Activated CD8-positive, alpha-beta T cell treated with anti-CD3 and anti-CD28 coated beads for 36 hours (primary cell): ENCODE measurements around the gene FNDC1. TPM values are rescaled to one million over a fixed set of nuclear protein-coding genes. Genes with fewer than 3 reads are reported as not detected.

ENCODE experiments used
- ATAC-seq: fragments of 200-7000 bp; cut with Tn5 transposase; one replicate; pipeline ENCODE4 v1.10.0; 2021; ENCODE audit warnings: mild to moderate bottlenecking, moderate library complexity
- CTCF ChIA-PET: fragments of 350-600 bp; sonication (Branson Sonifier 250); formaldehyde crosslinking; loops from one replicate; lab custom pipeline; 2021; ENCODE audit warnings: antibody characterized with exemption; lab: Charles Lee
- POLR2A ChIA-PET: fragments of 350-600 bp; sonication (Branson Sonifier 250); formaldehyde crosslinking; loops from one replicate; lab custom pipeline; 2021; ENCODE audit warnings: antibody characterized with exemption; lab: Charles Lee
- DNase-seq: peaks from one replicate; pipeline ENCODE4 v3.0.0-alpha.2; 2020
- H3K27ac Mint-ChIP-seq: one replicate; pipeline ENCODE4 v1.8.0; 2021; ENCODE audit warnings: mild to moderate bottlenecking, mixed read lengths
- H3K27me3 Mint-ChIP-seq: one replicate; pipeline ENCODE4 v1.8.0; 2021; ENCODE audit warnings: mixed read lengths
- H3K36me3 Mint-ChIP-seq: one replicate; pipeline ENCODE4 v1.8.0; 2021; ENCODE audit warnings: low read depth, mixed read lengths
- H3K4me1 Mint-ChIP-seq: one replicate; pipeline ENCODE4 v1.8.0; 2021; ENCODE audit warnings: low read depth, mixed read lengths
- H3K4me3 Mint-ChIP-seq: one replicate; pipeline ENCODE4 v1.8.0; 2021; ENCODE audit warnings: mild to moderate bottlenecking, moderate library complexity, mixed read lengths
- H3K9me3 Mint-ChIP-seq: one replicate; pipeline ENCODE4 v1.8.0; 2021; ENCODE audit warnings: mixed read lengths
- intact Hi-C: fragments of 100-400 bp; cut with micrococcal nuclease; formaldehyde crosslinking; loops from one replicate; pipeline ENCODE4 v1.10.0; 2022
- total RNA-seq, 2 experiments: library from RNA; stranded (reverse); gene quantifications; one replicate each; pipeline ENCODE4 v1.2.3, GENCODE V29; 2021
- TF ChIP-seq, protein P1 (sequence below): fragments of 200-600 bp; IDR thresholded peaks from one replicate; pipeline ENCODE4 v1.8.0; 2022; ENCODE audit warnings: antibody characterized with exemption, mild to moderate bottlenecking

Gene FNDC1
- total RNA-seq, 2 experiments from 2014 or later, result not detected

DNA sequence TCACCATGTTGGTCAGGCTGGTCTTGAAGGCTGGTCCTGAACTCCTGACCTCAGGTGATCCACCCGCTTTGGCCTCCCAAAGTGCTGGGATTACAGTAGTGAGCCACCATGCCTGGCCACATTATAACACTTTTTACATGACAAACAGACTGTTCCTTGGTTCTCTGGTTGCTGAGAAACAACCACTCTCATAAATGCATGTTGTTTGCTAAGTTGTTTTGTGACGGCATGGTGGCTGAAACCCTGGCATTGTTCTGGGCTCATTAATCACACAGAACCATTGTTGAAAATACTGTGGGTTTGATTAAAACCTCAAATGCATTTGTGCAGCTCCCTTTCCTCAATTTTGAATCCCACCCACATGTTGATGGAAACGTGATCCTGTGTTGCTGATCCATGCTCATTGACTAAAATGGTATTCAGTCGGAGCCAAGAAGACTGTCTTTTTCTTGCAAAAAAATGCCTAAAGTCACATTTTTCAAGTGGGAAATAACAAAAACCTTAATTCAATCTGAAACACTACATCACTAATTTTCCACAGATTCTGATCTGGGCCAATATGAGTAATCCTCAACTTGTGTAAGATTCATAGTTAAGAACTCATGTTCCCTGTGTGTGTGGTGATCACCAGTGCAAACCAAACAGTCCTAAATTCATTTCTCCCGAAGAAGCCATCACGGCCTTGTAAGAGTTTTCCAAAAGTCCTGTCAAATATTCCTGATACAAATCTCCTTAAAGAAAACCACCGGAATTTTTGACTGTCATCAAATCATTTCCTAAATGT, 132.8 kb downstream of the FNDC1 start:
- H3K4me1 Mint-ChIP-seq, result no peaks in the 10 kb centered on the region
- peaks cover 12% of the 10 kb centered on the region for H3K27me3 Mint-ChIP-seq
- DNase-seq (no peak), ATAC-seq (no peak)
- no peaks in the 10 kb centered on the region for H3K9me3 Mint-ChIP-seq
- intact Hi-C loops, result no loop called here
- no peaks in the 10 kb centered on the region for H3K36me3 Mint-ChIP-seq
- CTCF ChIA-PET, result no interaction called here
- H3K4me3 Mint-ChIP-seq, result no peak overlapping the region
- POLR2A ChIA-PET, result no interaction called here
- TF ChIP-seq, protein P1, sequence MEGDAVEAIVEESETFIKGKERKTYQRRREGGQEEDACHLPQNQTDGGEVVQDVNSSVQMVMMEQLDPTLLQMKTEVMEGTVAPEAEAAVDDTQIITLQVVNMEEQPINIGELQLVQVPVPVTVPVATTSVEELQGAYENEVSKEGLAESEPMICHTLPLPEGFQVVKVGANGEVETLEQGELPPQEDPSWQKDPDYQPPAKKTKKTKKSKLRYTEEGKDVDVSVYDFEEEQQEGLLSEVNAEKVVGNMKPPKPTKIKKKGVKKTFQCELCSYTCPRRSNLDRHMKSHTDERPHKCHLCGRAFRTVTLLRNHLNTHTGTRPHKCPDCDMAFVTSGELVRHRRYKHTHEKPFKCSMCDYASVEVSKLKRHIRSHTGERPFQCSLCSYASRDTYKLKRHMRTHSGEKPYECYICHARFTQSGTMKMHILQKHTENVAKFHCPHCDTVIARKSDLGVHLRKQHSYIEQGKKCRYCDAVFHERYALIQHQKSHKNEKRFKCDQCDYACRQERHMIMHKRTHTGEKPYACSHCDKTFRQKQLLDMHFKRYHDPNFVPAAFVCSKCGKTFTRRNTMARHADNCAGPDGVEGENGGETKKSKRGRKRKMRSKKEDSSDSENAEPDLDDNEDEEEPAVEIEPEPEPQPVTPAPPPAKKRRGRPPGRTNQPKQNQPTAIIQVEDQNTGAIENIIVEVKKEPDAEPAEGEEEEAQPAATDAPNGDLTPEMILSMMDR, result no peak
- H3K27ac Mint-ChIP-seq, result no peak overlapping the region

DNA sequence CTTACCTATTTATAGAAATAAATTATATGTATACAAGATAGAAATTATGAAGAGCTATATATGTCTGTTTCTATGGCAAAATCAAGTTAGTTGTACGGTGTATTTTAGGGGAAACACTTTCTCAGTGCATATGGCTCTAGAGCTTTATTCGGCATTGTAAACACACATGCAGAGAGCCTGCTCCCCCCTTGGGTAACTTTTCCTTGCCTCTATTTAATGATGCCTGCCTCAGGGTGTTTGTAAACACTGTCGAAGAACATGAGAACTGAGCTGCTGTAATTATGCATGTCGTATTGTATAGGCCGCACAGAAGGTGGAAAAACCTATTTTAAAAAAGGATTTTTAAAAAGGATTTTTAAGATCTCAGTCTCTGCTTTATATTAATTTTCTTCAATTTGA, 133.4 kb downstream of the FNDC1 start:
- intact Hi-C loops, result no loop called here
- Mint-ChIP-seq H3K4me1 (no peaks in the 10 kb centered on the region), H3K9me3 (no peaks in the 10 kb centered on the region), H3K27ac (no peak overlapping the region), H3K4me3 (no peak overlapping the region), H3K36me3 (no peaks in the 10 kb centered on the region), H3K27me3 (peaks cover 12% of the 10 kb centered on the region)
- CTCF ChIA-PET, result no interaction called here
- TF ChIP-seq, protein P1, result no peak
- no peak for ATAC-seq
- POLR2A ChIA-PET, result no interaction called here
- DNase-seq, result no peak

DNA sequence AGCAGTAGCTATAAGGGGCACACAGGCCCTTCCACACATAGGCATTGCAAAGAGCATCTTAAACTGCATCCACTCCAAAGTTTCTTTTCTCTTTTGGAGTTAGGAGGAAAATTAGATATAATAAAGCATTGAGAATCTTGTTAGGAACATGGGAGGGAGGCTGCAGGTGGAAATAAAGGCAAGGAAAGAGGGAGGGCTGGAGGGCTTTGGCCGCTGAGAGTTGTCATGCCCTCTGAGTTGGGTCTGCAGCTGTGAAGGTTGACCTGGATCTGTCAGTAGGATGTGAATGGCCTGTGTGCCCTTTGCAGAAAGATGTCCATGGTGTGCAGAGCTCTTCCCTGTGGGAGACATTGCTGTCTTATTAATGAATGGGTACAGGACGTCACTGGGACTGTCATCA, 134.0 kb downstream of the FNDC1 start:
- intact Hi-C loops, result no loop called here
- TF ChIP-seq, protein P1, result no peak
- H3K27ac Mint-ChIP-seq, result no peak overlapping the region
- H3K4me1 Mint-ChIP-seq, result no peaks in the 10 kb centered on the region
- peaks cover 9% of the 10 kb centered on the region for H3K27me3 Mint-ChIP-seq
- ChIA-PET POLR2A (no interaction called here), CTCF (interaction anchor here (1.4 kb wide), 1 partner anchor 9 kb away, joined by 4 read pairs; no protein-coding TSS in a partner anchor)
- no peaks in the 10 kb centered on the region for H3K36me3 Mint-ChIP-seq
- H3K4me3 Mint-ChIP-seq, result no peak overlapping the region
- DNase-seq, result no peak
- no peaks in the 10 kb centered on the region for H3K9me3 Mint-ChIP-seq
- ATAC-seq, result no peak

DNA sequence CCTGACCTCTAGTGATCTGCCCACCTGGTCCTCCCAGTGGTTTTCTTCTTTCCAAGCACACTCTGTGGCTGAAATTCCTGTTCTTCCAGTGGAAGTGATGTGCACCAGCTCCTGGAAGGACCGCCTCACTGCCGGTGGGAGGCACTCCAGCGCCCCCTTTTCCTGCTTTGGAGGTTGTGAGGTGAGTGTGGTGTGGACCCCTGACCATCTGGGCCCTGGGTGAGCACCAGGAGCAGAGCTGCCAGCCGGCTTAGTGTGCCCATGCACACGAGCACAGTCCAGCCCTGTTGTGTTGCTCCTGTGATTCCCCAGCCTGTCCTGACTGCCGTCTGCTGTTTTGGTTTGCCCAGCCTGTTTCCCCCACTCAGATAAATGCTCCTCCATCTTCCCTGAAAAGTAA, 134.6 kb downstream of the FNDC1 start:
- no peak overlapping the region for H3K27ac Mint-ChIP-seq
- intact Hi-C loops, result no loop called here
- H3K4me1 Mint-ChIP-seq, result no peaks in the 10 kb centered on the region
- POLR2A ChIA-PET, result no interaction called here
- TF ChIP-seq, protein P1, result no peak
- H3K36me3 Mint-ChIP-seq, result no peaks in the 10 kb centered on the region
- CTCF ChIA-PET, result interaction anchor here (1.4 kb wide), 1 partner anchor 8 kb away, joined by 4 read pairs; no protein-coding TSS in a partner anchor
- H3K4me3 Mint-ChIP-seq, result no peak overlapping the region
- peaks cover 9% of the 10 kb centered on the region for H3K27me3 Mint-ChIP-seq
- no peaks in the 10 kb centered on the region for H3K9me3 Mint-ChIP-seq
- ATAC-seq, result no peak
- no peak for DNase-seq

DNA sequence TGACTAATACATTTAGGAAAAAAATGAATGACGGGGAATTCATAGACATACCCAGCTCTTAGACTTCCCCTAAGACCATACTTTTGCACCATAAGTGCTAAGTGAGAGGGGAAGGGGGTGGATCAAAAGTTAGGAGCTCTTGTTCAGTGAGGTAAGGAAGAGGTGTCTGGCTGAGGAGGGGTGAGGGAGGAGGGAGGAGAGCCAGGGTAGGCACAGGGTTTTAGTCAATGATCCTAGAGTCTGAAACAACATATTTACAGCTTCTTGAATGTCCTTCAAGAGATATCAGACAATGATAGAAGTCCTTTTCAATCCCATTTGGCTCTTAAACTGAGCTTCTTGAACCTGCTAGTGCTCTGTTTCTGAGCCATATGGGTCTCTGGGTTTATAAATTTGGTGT, 135.4 kb downstream of the FNDC1 start:
- ATAC-seq (no peak), DNase-seq (no peak)
- Mint-ChIP-seq H3K9me3 (no peaks in the 10 kb centered on the region), H3K4me1 (no peaks in the 10 kb centered on the region), H3K27ac (no peak overlapping the region), H3K36me3 (no peaks in the 10 kb centered on the region), H3K27me3 (peaks cover 9% of the 10 kb centered on the region), H3K4me3 (no peak overlapping the region)
- CTCF ChIA-PET, result no interaction called here
- POLR2A ChIA-PET, result no interaction called here
- intact Hi-C loops, result no loop called here
- TF ChIP-seq, protein P1, result no peak
